Stimulated activated CD8-positive, alpha-beta memory T cell treated with anti-CD3 and anti-CD28 coated beads, Interleukin-4, amount 100 ng/mL, for 48 hours (primary cell): ENCODE measurements around the gene OR10H4.
A peak's percentile ranks its signal among the peaks of the same experiment; 100 is the strongest.
"Not testable (repeated sequence)": the region's sequence is repeated elsewhere in the genome, so short reads cannot be mapped to it uniquely, and the experiment has no call there.

Experiments
- DNase-seq: peaks from one replicate; pipeline ENCODE4 v3.0.0-alpha.2; 2020

Gene OR10H4

DNA sequence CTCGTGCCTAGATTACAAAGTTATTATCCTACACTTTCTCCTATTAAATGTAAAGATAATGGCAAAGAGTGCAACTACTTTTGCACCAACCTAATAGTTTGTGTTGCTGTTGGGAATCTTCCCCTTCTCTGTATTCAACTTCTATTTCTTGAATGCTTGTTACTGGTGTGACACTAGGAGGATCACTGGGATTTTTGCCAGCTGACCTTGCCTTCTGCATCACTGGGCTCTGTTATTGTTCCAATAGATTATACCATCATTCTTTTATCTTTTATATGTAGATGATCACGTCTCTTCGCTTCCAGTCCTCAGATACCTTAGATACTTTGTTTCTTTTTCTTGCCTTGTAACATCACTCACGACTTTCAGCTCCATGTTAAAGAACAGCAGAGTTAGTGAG is 3.5 kb upstream of the OR10H4 start:
- DNase-seq, result no peak

GRCh38 chr19:15954820-15955219 is 6.0 kb downstream of the OR10H4 start:
- no peak for DNase-seq

DNA sequence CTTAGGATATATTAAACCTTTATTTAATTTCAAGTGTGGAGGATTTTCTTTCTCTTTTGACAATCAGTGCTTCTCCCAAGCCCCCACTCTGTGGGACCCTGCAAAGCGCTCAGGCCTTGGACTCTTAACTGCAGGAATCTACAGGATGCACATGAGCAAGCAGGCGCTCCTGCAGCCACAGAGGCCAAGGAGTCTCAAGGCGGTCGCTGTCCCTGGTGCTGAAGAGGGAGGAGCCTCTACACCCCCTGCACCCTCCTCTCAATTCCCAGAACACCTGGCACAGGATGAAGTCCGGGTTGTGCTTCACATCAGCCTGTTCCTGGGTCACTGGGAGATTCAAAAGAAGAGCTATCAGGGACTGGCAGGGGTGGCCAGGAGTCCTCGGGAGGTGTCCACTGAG is 13.5 kb downstream of the OR10H4 start:
- peak; percentile 32 for DNase-seq

DNA sequence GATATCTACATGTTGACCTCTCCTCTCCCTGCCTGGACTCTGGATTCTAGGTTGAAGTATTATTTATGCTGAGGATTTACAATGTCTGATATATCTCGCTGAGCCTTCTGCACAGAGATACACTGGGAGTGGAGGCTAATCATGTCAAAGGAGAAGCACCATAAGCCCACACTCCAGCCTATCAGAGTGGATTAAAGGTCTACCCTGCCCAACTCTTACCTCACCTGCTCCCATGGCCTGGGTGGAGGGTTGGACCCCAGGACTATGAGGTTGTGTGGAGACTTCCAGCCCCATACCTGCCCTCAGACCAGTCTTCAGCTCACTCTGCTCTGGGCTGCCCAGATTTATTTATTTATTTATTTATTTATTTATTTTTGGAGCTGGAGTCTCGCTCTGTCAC is 15.4 kb downstream of the OR10H4 start:
- no peak for DNase-seq

- no peak for DNase-seq
These were observed 22.5 kb downstream of the OR10H4 start for GRCh38 chr19:15971224-15971780.

DNA sequence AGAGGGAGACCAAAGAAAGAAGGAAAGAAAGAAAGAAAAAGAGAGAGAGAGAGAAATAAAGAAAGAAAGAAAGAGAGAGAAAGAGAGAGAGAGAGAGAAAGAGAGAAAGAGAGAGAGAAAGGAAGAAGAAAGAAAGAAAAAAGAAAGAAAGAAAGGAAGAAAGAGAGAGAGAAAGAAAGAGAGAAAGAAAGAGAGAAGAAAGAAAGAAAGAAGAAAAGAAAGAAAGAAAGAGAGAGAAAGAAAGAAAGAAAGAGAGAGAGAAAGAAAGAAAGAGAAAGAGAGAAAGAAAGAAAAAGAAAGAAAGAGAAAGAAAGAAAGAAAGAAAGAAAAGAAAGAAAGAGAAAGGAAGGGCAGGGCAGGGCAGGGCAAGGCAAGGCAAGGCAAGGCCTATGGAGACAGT is 23.2 kb downstream of the OR10H4 start:
- DNase-seq, result not testable (repeated sequence)

GRCh38 chr19:15974856-15975255 is 26.0 kb downstream of the OR10H4 start:
- no peak for DNase-seq

- DNase-seq, result no peak
These were observed 28.3 kb downstream of the OR10H4 start for GRCh38 chr19:15976836-15977689.

- no peak for DNase-seq
These were observed 28.9 kb downstream of the OR10H4 start for GRCh38 chr19:15977690-15978089.

DNA sequence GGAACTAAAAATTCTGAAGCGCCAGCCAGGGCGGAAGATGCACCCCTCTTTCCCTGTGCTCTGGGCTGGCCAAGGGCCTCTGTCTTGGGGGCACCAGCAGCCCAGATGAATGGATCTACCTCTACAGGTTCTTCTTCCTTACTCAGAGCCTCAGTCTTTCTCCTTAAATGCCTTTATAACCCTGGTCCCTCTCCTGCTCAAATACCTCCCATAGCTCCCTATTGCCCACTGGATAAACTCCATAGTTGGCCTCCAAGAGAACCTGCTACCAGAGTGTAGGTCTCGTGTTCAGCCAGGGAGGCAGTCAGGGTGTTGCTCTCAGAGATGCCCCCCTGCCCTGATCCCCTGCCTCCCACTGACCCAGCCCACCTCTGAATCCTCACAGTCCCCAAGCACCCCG is 30.5 kb downstream of the OR10H4 start:
- DNase-seq, result no peak

DNA sequence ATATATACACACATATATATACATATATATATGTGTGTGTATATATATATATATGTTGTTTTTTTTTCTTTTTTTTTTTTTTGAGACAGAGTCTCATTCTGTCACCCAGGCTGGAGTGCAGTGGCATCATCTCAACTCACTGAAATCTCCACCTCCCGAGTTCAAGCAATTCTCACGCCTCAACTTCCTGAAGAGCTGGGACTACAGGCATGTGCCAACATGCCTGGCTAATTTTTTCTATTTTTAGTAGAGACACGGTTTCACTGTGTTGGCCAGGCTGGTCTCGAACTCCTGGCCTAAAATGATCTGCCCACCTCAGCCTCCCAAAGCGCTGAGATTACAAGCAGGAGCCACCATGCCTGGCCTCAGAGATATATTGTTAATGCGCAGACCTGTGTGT is 37.0 kb downstream of the OR10H4 start:
- DNase-seq, result not testable (repeated sequence)

DNA sequence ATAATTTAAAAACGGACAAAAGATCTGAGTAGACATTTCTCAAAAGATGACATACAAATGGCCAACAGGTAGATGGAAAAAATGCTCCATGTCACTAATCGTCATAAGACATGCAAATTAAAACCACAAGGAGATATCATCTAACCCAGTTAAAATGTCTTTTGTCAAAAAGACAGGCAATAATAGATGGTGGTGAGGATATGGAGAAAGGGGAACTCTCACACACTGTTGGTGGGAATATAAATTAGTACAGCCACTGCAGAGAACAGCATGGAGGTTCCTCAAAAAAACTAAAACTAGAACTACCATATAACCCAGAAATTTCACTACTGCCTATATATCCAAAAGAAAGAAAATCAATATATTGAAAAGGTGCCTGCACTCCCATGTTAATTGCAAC is 37.9 kb downstream of the OR10H4 start:
- DNase-seq, result no peak

GRCh38 chr19:15989889-15990288 is 41.1 kb downstream of the OR10H4 start:
- no peak for DNase-seq

DNA sequence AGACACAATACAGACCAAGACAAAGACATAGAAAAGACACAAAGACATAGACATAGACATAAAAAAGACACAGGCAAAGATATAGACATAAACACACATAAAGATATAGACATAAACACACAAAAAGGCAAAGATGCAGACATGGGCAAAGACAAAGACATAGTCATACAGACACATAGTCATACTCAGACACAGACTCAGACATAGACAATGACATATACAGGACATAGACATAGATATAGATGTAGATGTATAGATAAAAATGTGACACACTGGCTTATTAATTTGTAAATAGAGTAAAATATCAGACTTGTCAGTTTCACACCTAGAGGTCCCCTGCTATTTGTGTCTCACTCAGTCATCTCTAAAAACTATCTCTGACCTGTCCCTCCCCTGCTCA is 42.8 kb downstream of the OR10H4 start:
- no peak for DNase-seq

- no peak for DNase-seq
These were observed 43.2 kb downstream of the OR10H4 start for GRCh38 chr19:15992014-15992413.

DNA sequence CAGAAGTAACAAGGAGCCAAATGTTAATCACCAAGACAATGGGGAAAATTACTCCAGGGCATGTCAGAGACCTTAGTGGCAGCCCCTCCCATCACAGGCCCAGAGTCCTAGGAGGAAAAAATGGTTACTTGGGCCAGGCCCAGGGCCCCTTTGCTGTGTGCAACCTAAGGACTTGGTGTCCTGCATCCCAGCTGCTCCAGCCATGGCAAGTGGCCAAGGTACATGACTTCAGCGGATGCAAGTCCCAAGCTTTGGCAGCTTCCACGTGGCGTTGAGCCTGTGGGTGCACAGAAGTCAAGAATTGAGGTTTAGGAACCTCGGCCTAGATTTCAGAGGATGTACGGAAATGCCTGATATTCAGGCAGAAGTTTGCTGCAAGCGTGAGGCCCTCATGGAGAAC is 46.7 kb downstream of the OR10H4 start:
- no peak for DNase-seq

- DNase-seq, result no peak
These were observed 49.4 kb downstream of the OR10H4 start for GRCh38 chr19:15998166-15998565.
